ENCODE data around the gene NPSR1. TPM values are rescaled to one million over a fixed set of nuclear protein-coding genes. Genes with fewer than 3 reads are reported as not detected.

NPSR1 gene
- total RNA-seq, 1 donor: not detected

- no peaks in the 10 kb centered on the region for H3K27me3 ChIP-seq (ENCODE audit: insufficient read depth, low read length)
- H3K4me1 ChIP-seq (ENCODE audit: insufficient read depth, low read length): no peaks in the 10 kb centered on the region
- no peaks in the 10 kb centered on the region for H3K9me3 ChIP-seq (ENCODE audit: low read depth, low read length)
- H3K4me3 ChIP-seq (ENCODE audit: low read length): no peak overlapping the region
Observed at GRCh38 chr7:34675749-34676374, 17.8 kb downstream of the NPSR1 start.

- H3K27me3 ChIP-seq (ENCODE audit: insufficient read depth, low read length): no peaks in the 10 kb centered on the region
- no peaks in the 10 kb centered on the region for H3K4me1 ChIP-seq (ENCODE audit: insufficient read depth, low read length)
- no peaks in the 10 kb centered on the region for H3K9me3 ChIP-seq (ENCODE audit: low read depth, low read length)
- no peak overlapping the region for H3K4me3 ChIP-seq (ENCODE audit: low read length)
Observed at GRCh38 chr7:34677491-34677890, 19.5 kb downstream of the NPSR1 start.

GRCh38 chr7:34687529-34687928 lies 29.5 kb downstream of the NPSR1 start:
- Histone ChIP-seq H3K27me3 (ENCODE audit: insufficient read depth, low read length) (no peaks in the 10 kb centered on the region), H3K4me3 (ENCODE audit: low read length) (no peak overlapping the region), H3K4me1 (ENCODE audit: insufficient read depth, low read length) (no peaks in the 10 kb centered on the region), H3K9me3 (ENCODE audit: low read depth, low read length) (peaks cover 5% of the 10 kb centered on the region)

- Histone ChIP-seq H3K4me3 (ENCODE audit: low read length) (no peak overlapping the region), H3K4me1 (ENCODE audit: insufficient read depth, low read length) (no peaks in the 10 kb centered on the region), H3K9me3 (ENCODE audit: low read depth, low read length) (peaks cover 15% of the 10 kb centered on the region), H3K27me3 (ENCODE audit: insufficient read depth, low read length) (no peaks in the 10 kb centered on the region)
Observed at GRCh38 chr7:34696415-34696814, 38.4 kb downstream of the NPSR1 start.

- Histone ChIP-seq H3K9me3 (ENCODE audit: low read depth, low read length) (no peaks in the 10 kb centered on the region), H3K27me3 (ENCODE audit: insufficient read depth, low read length) (no peaks in the 10 kb centered on the region), H3K4me3 (ENCODE audit: low read length) (no peak overlapping the region), H3K4me1 (ENCODE audit: insufficient read depth, low read length) (no peaks in the 10 kb centered on the region)
Observed at GRCh38 chr7:34709771-34710170, 51.8 kb downstream of the NPSR1 start.

GRCh38 chr7:34718867-34719266 lies 60.8 kb downstream of the NPSR1 start:
- Histone ChIP-seq H3K27me3 (ENCODE audit: insufficient read depth, low read length) (no peaks in the 10 kb centered on the region), H3K4me3 (ENCODE audit: low read length) (no peak overlapping the region), H3K4me1 (ENCODE audit: insufficient read depth, low read length) (peaks cover 3% of the 10 kb centered on the region), H3K9me3 (ENCODE audit: low read depth, low read length) (no peaks in the 10 kb centered on the region)

GRCh38 chr7:34719636-34720035 lies 61.6 kb downstream of the NPSR1 start:
- Histone ChIP-seq H3K4me3 (ENCODE audit: low read length) (no peak overlapping the region), H3K9me3 (ENCODE audit: low read depth, low read length) (no peaks in the 10 kb centered on the region), H3K4me1 (ENCODE audit: insufficient read depth, low read length) (peaks cover 3% of the 10 kb centered on the region), H3K27me3 (ENCODE audit: insufficient read depth, low read length) (no peaks in the 10 kb centered on the region)

GRCh38 chr7:34720289-34720688 lies 62.3 kb downstream of the NPSR1 start:
- Histone ChIP-seq H3K9me3 (ENCODE audit: low read depth, low read length) (no peaks in the 10 kb centered on the region), H3K4me1 (ENCODE audit: insufficient read depth, low read length) (peaks cover 3% of the 10 kb centered on the region), H3K27me3 (ENCODE audit: insufficient read depth, low read length) (no peaks in the 10 kb centered on the region), H3K4me3 (ENCODE audit: low read length) (no peak overlapping the region)

GRCh38 chr7:34723338-34723737 lies 65.3 kb downstream of the NPSR1 start:
- H3K27me3 ChIP-seq (ENCODE audit: insufficient read depth, low read length): no peaks in the 10 kb centered on the region
- no peaks in the 10 kb centered on the region for H3K9me3 ChIP-seq (ENCODE audit: low read depth, low read length)
- peaks cover 3% of the 10 kb centered on the region for H3K4me1 ChIP-seq (ENCODE audit: insufficient read depth, low read length)
- H3K4me3 ChIP-seq (ENCODE audit: low read length): no peak overlapping the region

GRCh38 chr7:34723866-34724490 lies 66.0 kb downstream of the NPSR1 start:
- H3K4me3 ChIP-seq (ENCODE audit: low read length): no peak overlapping the region
- H3K27me3 ChIP-seq (ENCODE audit: insufficient read depth, low read length): no peaks in the 10 kb centered on the region
- no peaks in the 10 kb centered on the region for H3K9me3 ChIP-seq (ENCODE audit: low read depth, low read length)
- peaks cover 2% of the 10 kb centered on the region for H3K4me1 ChIP-seq (ENCODE audit: insufficient read depth, low read length)

- Histone ChIP-seq H3K4me3 (ENCODE audit: low read length) (no peak overlapping the region), H3K27me3 (ENCODE audit: insufficient read depth, low read length) (no peaks in the 10 kb centered on the region), H3K4me1 (ENCODE audit: insufficient read depth, low read length) (no peaks in the 10 kb centered on the region), H3K9me3 (ENCODE audit: low read depth, low read length) (no peaks in the 10 kb centered on the region)
Observed at GRCh38 chr7:34726221-34726620, 68.2 kb downstream of the NPSR1 start.

GRCh38 chr7:34727464-34727995 lies 69.5 kb downstream of the NPSR1 start:
- H3K27me3 ChIP-seq (ENCODE audit: insufficient read depth, low read length): no peaks in the 10 kb centered on the region
- H3K9me3 ChIP-seq (ENCODE audit: low read depth, low read length): no peaks in the 10 kb centered on the region
- no peaks in the 10 kb centered on the region for H3K4me1 ChIP-seq (ENCODE audit: insufficient read depth, low read length)
- no peak overlapping the region for H3K4me3 ChIP-seq (ENCODE audit: low read length)

GRCh38 chr7:34728156-34728555 lies 70.1 kb downstream of the NPSR1 start:
- no peaks in the 10 kb centered on the region for H3K27me3 ChIP-seq (ENCODE audit: insufficient read depth, low read length)

GRCh38 chr7:34734771-34735170 lies 76.8 kb downstream of the NPSR1 start:
- no peaks in the 10 kb centered on the region for H3K27me3 ChIP-seq (ENCODE audit: insufficient read depth, low read length)
- H3K9me3 ChIP-seq (ENCODE audit: low read depth, low read length): no peaks in the 10 kb centered on the region
- no peaks in the 10 kb centered on the region for H3K4me1 ChIP-seq (ENCODE audit: insufficient read depth, low read length)
- H3K4me3 ChIP-seq (ENCODE audit: low read length): no peak overlapping the region

More at GRCh38 chr7:34728156-34728555, 70.1 kb downstream of the NPSR1 start:
- Histone ChIP-seq H3K4me1 (ENCODE audit: insufficient read depth, low read length) (no peaks in the 10 kb centered on the region), H3K4me3 (ENCODE audit: low read length) (no peak overlapping the region), H3K9me3 (ENCODE audit: low read depth, low read length) (no peaks in the 10 kb centered on the region)

- no peaks in the 10 kb centered on the region for H3K27me3 ChIP-seq (ENCODE audit: insufficient read depth, low read length)
- H3K4me3 ChIP-seq (ENCODE audit: low read length): no peak overlapping the region
Observed at GRCh38 chr7:34735526-34735925, 77.5 kb downstream of the NPSR1 start.

More at GRCh38 chr7:34735526-34735925, 77.5 kb downstream of the NPSR1 start:
- Histone ChIP-seq H3K9me3 (ENCODE audit: low read depth, low read length) (no peaks in the 10 kb centered on the region), H3K4me1 (ENCODE audit: insufficient read depth, low read length) (no peaks in the 10 kb centered on the region)
